Measurements from ENCODE around the gene ZNF830.

The ZNF830 gene

DNA sequence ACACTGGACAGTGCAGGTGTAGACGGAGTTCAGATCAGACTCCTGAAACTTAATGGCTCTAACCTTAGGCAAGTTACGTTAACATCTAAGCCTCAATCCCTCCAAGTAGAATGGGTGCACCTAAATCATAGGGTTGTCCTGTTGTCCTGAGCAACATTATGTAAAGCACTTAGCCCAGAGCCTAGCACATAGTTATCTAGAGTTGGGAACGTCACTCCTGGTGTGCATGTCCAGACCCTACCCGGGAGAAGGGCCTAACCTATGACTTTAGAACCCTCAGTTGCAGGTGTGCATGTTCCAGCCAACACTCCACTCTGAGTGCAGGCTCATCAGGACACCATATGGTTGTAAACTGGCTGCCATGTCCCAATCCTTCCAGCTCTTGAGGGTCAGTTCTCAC, 45.0 kb downstream of the ZNF830 start:
- TF ChIP-seq, protein P1, sequence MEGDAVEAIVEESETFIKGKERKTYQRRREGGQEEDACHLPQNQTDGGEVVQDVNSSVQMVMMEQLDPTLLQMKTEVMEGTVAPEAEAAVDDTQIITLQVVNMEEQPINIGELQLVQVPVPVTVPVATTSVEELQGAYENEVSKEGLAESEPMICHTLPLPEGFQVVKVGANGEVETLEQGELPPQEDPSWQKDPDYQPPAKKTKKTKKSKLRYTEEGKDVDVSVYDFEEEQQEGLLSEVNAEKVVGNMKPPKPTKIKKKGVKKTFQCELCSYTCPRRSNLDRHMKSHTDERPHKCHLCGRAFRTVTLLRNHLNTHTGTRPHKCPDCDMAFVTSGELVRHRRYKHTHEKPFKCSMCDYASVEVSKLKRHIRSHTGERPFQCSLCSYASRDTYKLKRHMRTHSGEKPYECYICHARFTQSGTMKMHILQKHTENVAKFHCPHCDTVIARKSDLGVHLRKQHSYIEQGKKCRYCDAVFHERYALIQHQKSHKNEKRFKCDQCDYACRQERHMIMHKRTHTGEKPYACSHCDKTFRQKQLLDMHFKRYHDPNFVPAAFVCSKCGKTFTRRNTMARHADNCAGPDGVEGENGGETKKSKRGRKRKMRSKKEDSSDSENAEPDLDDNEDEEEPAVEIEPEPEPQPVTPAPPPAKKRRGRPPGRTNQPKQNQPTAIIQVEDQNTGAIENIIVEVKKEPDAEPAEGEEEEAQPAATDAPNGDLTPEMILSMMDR (IDR thresholded peaks at IDR 0.05), result no peak

- TF ChIP-seq, protein P1 (IDR thresholded peaks at IDR 0.05), result no peak
These were observed 45.6 kb downstream of the ZNF830 start for GRCh38 chr17:35006961-35007360.

GRCh38 chr17:35010093-35010492, 48.8 kb downstream of the ZNF830 start:
- TF ChIP-seq, protein P1 (IDR thresholded peaks at IDR 0.05), result no peak

DNA sequence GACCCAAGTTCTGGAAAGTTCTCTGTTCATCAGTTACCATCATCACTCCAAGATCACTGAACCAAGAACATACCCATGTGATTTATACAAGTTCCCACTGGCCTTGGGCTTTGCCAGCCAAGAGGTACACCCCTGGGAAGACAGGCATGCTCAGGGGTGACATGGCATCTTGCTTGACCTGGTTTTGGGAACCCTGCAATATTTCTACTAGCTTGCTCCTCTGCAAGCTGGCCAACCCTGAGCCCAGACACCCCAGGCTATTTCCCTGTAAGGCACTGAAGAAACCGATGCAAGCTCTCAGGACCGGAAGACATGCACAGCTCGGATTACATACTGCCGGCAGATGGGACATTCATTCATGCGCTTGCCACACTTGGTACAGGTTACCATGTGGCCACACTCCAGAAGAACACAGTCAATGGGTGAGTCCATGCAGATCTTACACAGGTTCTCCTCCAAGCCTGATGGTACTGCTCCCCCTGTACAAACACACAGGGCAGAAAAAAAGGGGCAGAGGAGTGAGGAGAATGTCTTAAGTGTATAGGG, 50.4 kb downstream of the ZNF830 start:
- TF ChIP-seq, protein P1 (IDR thresholded peaks at IDR 0.05), result no peak
